AG04449 (cell line): ENCODE results near the gene PEAR1.

Experiments used
- CTCF ChIA-PET: fragments of 350-600 bp; formaldehyde crosslinking; extraction: SDS; loops from one replicate; lab custom pipeline; 2021; ENCODE audit warnings: antibody characterized with exemption; lab: Yijun Ruan, JAX
- POLR2A ChIA-PET: fragments of 400-600, 350-600 bp; formaldehyde crosslinking; extraction: SDS; loops from one replicate; lab custom pipeline; 2020; ENCODE audit warnings: antibody characterized with exemption, inconsistent platforms; lab: Yijun Ruan, JAX
- DNase-seq: peaks from one replicate; pipeline ENCODE4 v3.0.0-alpha.2; 2010; ENCODE audit warnings: low read depth, low spot score
- H3K4me3 ChIP-seq: 2 replicates; pipeline ENCODE4 v1.5.1; 2011; ENCODE audit warnings: low read depth, mild to moderate bottlenecking, control low read depth, low read length
- TF ChIP-seq, protein P1 (sequence below): IDR thresholded peaks from one replicate; pipeline ENCODE4 v1.5.1; 2011; ENCODE audit warnings: mild to moderate bottlenecking, moderate library complexity, low read length, control low read depth, inconsistent platforms; ENCODE audit not compliant: insufficient read depth; ENCODE audit errors: missing control alignments

The PEAR1 gene

DNA sequence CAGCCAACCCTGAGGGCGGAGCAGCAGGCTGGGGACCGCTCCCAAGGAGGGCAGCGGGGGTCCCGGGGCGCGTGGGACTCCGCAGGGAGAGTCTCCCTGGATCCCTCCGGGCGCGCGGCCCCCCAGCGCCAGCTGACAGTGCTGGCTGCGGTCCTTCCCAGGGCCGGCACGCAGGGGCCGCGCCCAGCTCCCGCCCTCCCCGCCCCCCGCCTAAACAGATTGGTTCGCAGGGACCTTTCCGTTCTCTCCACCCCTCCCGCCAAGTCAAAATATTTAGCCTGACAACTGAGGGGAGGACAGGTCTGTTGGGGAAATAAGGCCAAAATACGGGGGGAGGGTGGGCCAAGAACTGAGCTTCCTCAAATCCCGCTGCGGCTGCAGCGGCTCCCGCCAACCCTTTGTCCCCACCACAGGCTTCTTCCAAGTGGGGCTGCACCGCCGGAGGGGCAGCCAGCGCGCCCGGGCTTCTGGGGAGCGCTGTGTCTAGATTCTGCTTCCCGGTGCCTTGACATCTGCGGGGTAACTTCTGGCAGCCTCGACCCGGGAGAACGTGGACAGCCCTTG lies 34.5 kb upstream of the PEAR1 start, which contains the start of gene INSRR:
TSS of gene INSRR (minus strand) at position 159 of the 564 bp plus-strand sequence. CDS start 496 bp downstream, outside the sequence.
- peak within 1 kb of the TSS; percentile 48 for H3K4me3 ChIP-seq
- DNase-seq, result no peak
- TF ChIP-seq, protein P1, sequence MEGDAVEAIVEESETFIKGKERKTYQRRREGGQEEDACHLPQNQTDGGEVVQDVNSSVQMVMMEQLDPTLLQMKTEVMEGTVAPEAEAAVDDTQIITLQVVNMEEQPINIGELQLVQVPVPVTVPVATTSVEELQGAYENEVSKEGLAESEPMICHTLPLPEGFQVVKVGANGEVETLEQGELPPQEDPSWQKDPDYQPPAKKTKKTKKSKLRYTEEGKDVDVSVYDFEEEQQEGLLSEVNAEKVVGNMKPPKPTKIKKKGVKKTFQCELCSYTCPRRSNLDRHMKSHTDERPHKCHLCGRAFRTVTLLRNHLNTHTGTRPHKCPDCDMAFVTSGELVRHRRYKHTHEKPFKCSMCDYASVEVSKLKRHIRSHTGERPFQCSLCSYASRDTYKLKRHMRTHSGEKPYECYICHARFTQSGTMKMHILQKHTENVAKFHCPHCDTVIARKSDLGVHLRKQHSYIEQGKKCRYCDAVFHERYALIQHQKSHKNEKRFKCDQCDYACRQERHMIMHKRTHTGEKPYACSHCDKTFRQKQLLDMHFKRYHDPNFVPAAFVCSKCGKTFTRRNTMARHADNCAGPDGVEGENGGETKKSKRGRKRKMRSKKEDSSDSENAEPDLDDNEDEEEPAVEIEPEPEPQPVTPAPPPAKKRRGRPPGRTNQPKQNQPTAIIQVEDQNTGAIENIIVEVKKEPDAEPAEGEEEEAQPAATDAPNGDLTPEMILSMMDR, result no peak
- POLR2A ChIA-PET, result interaction anchor here (0.8 to 1.3 kb wide), 3 partner anchors 61 to 131 kb away, joined by 3 to 4 read pairs (median 3); partner anchors contain the start of genes HDGF, ISG20L2 and METTL25B
- CTCF ChIA-PET, result interaction anchor here (0.9 to 16.4 kb wide), 31 partner anchors 10 to 512 kb away, joined by 3 to 476 read pairs (median 10); partner anchors contain the start of genes CRABP2, ISG20L2, METTL25B and PEAR1

- CTCF ChIA-PET, result interaction anchor here (0.7 to 16.4 kb wide), 57 partner anchors 11 to 512 kb away, joined by 3 to 476 read pairs (median 6); partner anchors contain the start of genes CRABP2, ISG20L2, LRRC71 and METTL25B
- TF ChIP-seq, protein P1, result no peak
- peak overlapping the region; percentile 48 for H3K4me3 ChIP-seq
- POLR2A ChIA-PET, result interaction anchor here (0.8 to 1.3 kb wide), 4 partner anchors 61 to 131 kb away, joined by 3 to 5 read pairs (median 4); partner anchors contain the start of genes HDGF, ISG20L2, METTL25B and PRCC
- no peak for DNase-seq
Measured at GRCh38 chr1:156859523-156860112, 33.9 kb upstream of the PEAR1 start.

- no peak for DNase-seq
- TF ChIP-seq, protein P1, result peak; percentile 86
- POLR2A ChIA-PET, result interaction anchor here (0.5 to 1.4 kb wide), 5 partner anchors 62 to 132 kb away, joined by 3 to 6 read pairs (median 4); partner anchors contain the start of genes ISG20L2, METTL25B and PRCC
- H3K4me3 ChIP-seq, result peak overlapping the region; percentile 48
- CTCF ChIA-PET, result interaction anchor here (0.7 to 16.4 kb wide), 58 partner anchors 11 to 235 kb away, joined by 3 to 476 read pairs (median 6); partner anchors contain the start of genes CRABP2, ISG20L2, LRRC71 and METTL25B
Measured at GRCh38 chr1:156860113-156860627, 33.3 kb upstream of the PEAR1 start.

DNA sequence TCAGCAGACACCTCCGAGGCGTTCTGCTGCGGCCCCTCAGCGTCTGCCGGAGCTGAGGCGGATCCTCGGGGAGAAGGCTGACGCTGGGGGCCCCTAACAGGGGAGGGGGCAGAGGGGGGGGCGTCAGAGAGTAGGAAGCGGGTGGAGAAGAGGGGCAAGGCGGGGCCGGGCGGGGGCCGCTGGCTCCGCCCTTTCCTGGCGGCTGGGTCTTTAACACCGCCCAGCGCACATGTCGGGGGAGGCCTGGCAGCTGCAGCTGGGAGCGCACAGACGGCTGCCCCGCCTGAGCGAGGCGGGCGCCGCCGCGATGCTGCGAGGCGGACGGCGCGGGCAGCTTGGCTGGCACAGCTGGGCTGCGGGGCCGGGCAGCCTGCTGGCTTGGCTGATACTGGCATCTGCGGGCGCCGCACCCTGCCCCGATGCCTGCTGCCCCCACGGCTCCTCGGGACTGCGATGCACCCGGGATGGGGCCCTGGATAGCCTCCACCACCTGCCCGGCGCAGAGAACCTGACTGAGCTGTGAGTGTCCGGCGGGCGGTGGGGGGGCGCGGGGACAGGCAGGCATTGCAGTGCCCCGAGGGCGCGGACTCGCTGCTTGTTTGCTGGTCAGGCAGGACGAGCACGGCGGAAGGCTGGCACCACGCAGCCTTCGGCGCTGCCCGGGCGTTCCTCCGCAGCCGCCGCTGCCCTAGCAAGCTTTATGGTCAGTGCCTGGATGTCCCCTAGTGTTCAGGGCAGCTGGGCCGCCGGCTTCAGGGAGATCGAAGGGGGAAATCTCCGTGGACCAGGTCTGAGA lies 32.7 kb upstream of the PEAR1 start, which contains the start of gene NTRK1:
TSS of gene NTRK1 (plus strand) at position 238 of the 796 bp plus-strand sequence. CDS start at position 308, 70 bp downstream.
- POLR2A ChIA-PET, result interaction anchor here (0.5 to 1.4 kb wide), 4 partner anchors 62 to 133 kb away, joined by 3 to 6 read pairs (median 4); partner anchors contain the start of genes ISG20L2, METTL25B and PRCC
- peak within 1 kb of the TSS; percentile 48 for H3K4me3 ChIP-seq
- TF ChIP-seq, protein P1, result no peak
- CTCF ChIA-PET, result interaction anchor here (1.0 to 16.4 kb wide), 54 partner anchors 10 to 236 kb away, joined by 3 to 476 read pairs (median 6); partner anchors contain the start of genes CRABP2, ISG20L2, LRRC71 and METTL25B
- no peak for DNase-seq

DNA sequence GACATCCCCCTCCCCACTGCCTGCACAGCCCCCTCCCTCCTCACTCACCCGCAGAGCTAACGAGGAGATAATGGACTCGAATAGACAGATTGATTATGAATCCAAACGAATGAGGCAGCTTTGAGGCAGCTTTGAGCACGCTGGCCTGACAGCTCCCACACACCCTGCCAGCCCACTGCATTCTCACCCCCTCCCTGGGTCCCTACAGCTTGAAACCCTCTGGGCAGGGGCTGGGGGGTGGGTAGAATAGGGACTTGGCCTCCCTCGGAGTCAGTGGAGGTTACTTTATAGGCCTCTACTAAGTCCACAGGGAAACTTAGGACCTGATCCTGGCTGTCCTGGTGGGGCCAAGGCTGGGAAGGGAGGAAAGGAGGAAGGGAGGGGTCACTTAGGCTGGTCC lies 30.9 kb upstream of the PEAR1 start:
- TF ChIP-seq, protein P1, result no peak
- no peak overlapping the region for H3K4me3 ChIP-seq
- CTCF ChIA-PET, result interaction anchor here (1.1 to 16.4 kb wide), 11 partner anchors 9 to 203 kb away, joined by 3 to 476 read pairs (median 51); partner anchors contain the start of genes ISG20L2, METTL25B, PEAR1 and SH2D2A
- DNase-seq, result no peak
- POLR2A ChIA-PET, result no interaction called here
